ENCODE results near the gene ATP6V1G1. TPM values are rescaled to one million over a fixed set of nuclear protein-coding genes. Genes with fewer than 3 reads are reported as not detected.
"Not testable (repeated sequence)": the region's sequence is repeated elsewhere in the genome, so short reads cannot be mapped to it uniquely, and the experiment has no call there.

Gene ATP6V1G1
- polyA plus RNA-seq, 1 donor from 2014 or later: 361 TPM

DNA sequence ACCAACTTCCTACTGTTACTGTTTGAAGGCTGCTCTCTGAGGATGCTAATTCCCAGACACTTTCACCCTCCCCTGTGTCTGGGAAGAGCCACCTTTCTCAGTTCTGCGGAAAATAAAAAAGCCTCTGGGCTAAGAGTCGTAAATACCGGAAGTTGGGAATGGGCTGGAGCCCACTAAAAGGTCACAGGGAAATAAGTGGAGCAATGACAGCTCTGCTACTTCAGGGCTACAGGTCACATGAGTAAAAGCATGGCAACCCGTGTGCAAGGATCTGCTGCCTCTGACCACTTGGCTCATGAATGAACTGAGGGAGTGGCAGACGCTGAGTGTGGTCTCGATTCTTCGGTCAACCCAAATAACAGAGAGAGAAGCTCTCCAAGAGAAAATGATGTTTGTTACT, 25.8 kb upstream of the ATP6V1G1 start:
- Mint-ChIP-seq H3K36me3 (peaks cover 4% of the 10 kb centered on the region), H3K4me3 (no peak overlapping the region), H3K4me1 (peaks cover 16 to 25% (median 21%) of the 10 kb centered on the region in 3 donors), H3K27me3 (no peaks in the 10 kb centered on the region), H3K9me3 (no peaks in the 10 kb centered on the region), H3K27ac (peak overlapping the region in 1 of 3 donors; percentile 65)

GRCh38 chr9:114565204-114565603, 22.4 kb upstream of the ATP6V1G1 start:
- Mint-ChIP-seq H3K27me3 (no peaks in the 10 kb centered on the region), H3K9me3 (no peaks in the 10 kb centered on the region), H3K4me3 (peak overlapping the region in 2 of 4 donors; percentile 3 to 21), H3K27ac (no peak overlapping the region), H3K36me3 (peaks cover 5% of the 10 kb centered on the region), H3K4me1 (peaks cover 14 to 19% (median 17%) of the 10 kb centered on the region in 3 donors)

GRCh38 chr9:114570742-114571141, 16.8 kb upstream of the ATP6V1G1 start:
- H3K36me3 Mint-ChIP-seq: peaks cover 5% of the 10 kb centered on the region
- H3K9me3 Mint-ChIP-seq: no peaks in the 10 kb centered on the region
- H3K4me3 Mint-ChIP-seq: no peak overlapping the region
- H3K4me1 Mint-ChIP-seq: peaks cover 15 to 22% (median 19%) of the 10 kb centered on the region in 3 donors
- no peak overlapping the region for H3K27ac Mint-ChIP-seq
- no peaks in the 10 kb centered on the region for H3K27me3 Mint-ChIP-seq

GRCh38 chr9:114571391-114571790, 16.2 kb upstream of the ATP6V1G1 start:
- Mint-ChIP-seq H3K4me3 (peak overlapping the region in 1 of 4 donors; percentile 47), H3K4me1 (peaks cover 10 to 20% (median 19%) of the 10 kb centered on the region in 3 donors), H3K27ac (no peak overlapping the region), H3K27me3 (no peaks in the 10 kb centered on the region), H3K36me3 (peaks cover 4% of the 10 kb centered on the region), H3K9me3 (no peaks in the 10 kb centered on the region)

DNA sequence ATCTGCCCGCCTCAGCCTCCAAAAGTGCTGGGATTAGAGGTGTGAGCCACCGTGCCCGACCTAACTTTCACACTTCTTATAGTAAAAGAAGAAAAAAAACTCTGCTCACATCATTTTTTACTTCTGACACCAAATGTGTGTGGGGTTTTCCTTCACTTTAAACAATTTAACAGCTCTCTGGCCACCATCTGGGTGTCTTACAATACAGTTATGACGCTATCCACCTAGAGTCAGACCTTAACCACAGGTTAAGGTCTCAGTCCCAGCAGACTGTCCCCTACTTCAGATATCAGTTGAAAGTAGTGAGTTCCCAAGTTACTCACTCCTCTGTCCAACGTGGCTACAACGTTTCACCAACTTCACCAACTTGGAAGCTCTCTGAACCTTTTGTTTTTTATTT, 15.4 kb upstream of the ATP6V1G1 start:
- H3K27me3 Mint-ChIP-seq: no peaks in the 10 kb centered on the region
- H3K27ac Mint-ChIP-seq: no peak overlapping the region
- H3K4me1 Mint-ChIP-seq: peaks cover 4 to 14% (median 13%) of the 10 kb centered on the region in 3 donors
- H3K9me3 Mint-ChIP-seq: no peaks in the 10 kb centered on the region
- no peaks in the 10 kb centered on the region for H3K36me3 Mint-ChIP-seq
- H3K4me3 Mint-ChIP-seq: no peak overlapping the region

DNA sequence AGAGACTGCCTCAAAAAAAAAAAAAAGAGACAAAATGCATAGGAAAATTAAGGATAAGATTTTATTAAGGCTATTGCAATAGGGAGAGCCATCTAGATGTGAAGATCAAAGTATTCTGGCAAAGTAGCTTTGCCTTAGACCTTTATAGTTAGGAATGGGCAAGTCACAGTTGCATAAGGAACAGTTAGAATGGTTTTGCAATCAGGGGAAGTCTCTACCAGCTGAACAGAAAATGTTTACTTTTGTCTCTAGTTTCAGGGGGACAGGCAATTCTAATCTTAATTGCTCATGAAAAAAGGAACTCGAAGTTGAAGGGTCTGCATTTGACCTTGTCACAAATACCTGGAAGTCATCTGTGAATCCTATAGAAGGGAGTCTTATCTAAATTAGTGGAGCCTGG, 13.1 kb upstream of the ATP6V1G1 start:
- Mint-ChIP-seq H3K4me1 (peaks cover 3 to 14% (median 13%) of the 10 kb centered on the region in 3 donors), H3K4me3 (peak overlapping the region in 1 of 4 donors; percentile 51)

DNA sequence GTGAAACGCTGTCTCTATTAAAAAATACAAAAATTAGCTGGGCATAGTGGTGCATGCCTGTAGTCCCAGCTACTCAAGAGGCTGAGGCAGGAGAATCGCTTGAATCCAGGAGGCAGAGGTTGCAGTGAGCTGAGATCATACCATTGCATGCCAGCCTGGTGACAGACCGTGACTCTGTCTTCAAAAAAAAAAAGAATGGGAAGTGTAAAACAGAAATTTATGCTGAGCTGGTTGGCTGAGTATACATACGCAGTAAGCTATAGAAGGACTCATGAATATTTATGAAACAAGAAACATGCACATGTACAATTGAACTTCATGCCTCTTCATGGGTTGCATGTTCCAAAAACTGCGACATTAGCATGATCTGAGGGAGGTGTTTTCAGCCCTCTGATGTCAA, 10.8 kb upstream of the ATP6V1G1 start:
- H3K27ac Mint-ChIP-seq, H3K36me3 Mint-ChIP-seq, H3K27me3 Mint-ChIP-seq, H3K4me3 Mint-ChIP-seq, H3K9me3 Mint-ChIP-seq: not testable (repeated sequence)
- H3K4me1 Mint-ChIP-seq: peaks cover 1 to 14% (median 13%) of the 10 kb centered on the region in 3 donors

More for the DNA sequence above, 13.1 kb upstream of the ATP6V1G1 start:
- Mint-ChIP-seq H3K27me3 (no peaks in the 10 kb centered on the region), H3K36me3 (no peaks in the 10 kb centered on the region), H3K27ac (no peak overlapping the region), H3K9me3 (no peaks in the 10 kb centered on the region)

GRCh38 chr9:114578134-114578533, 9.4 kb upstream of the ATP6V1G1 start:
- not testable (repeated sequence) for H3K27me3 Mint-ChIP-seq, H3K36me3 Mint-ChIP-seq, H3K27ac Mint-ChIP-seq, H3K9me3 Mint-ChIP-seq, H3K4me3 Mint-ChIP-seq
- peaks cover 1 to 10% (median 10%) of the 10 kb centered on the region in 3 donors for H3K4me1 Mint-ChIP-seq

GRCh38 chr9:114580609-114581193, 6.9 kb upstream of the ATP6V1G1 start:
- peaks cover 3% of the 10 kb centered on the region for H3K27me3 Mint-ChIP-seq
- H3K27ac Mint-ChIP-seq: no peak overlapping the region
- H3K36me3 Mint-ChIP-seq: no peaks in the 10 kb centered on the region
- H3K9me3 Mint-ChIP-seq: no peaks in the 10 kb centered on the region
- H3K4me1 Mint-ChIP-seq: peaks cover 0 to 4% (median 4%) of the 10 kb centered on the region in 3 donors
- H3K4me3 Mint-ChIP-seq: no peak overlapping the region

DNA sequence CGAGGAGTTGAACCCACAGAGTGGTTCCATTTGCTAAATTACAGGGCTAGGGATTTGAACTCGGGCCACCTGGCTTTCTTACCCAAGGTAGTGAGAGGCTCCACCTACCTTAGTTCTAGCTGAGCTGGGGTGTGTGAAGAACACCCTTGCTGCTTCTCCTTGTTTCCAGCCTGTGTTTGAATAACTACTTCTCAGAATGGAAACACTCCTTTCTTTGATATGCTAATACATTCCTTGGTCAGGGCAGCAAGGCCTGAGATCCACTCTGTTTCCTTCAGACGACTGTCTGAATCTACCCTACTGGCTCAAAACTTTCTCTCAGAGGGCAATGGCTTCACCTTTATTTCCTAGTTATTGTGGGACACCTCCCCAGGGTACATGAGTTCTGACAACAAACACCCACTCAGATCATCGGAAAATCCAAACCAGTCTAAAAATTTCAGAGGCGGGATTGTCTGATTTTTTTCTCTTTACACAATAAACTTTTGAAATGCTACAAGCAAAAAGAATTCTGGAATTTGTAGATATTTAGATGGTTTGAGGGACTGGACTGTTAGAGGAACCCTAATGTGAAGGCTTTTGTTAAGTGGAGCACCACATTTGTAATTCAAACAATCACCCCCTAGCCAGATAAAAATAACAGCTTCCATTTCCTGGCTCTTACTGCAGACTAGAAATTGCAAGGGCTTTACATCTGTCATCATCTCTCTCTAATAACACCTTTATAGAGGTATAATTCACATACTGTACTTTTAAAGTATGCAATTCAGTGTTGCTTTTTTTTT, 4.0 kb upstream of the ATP6V1G1 start:
- peaks cover 4 to 9% (median 6%) of the 10 kb centered on the region in 3 donors for H3K4me1 Mint-ChIP-seq
- no peak overlapping the region for H3K4me3 Mint-ChIP-seq
- H3K27ac Mint-ChIP-seq: peak overlapping the region in 1 of 3 donors; percentile 39
- no peaks in the 10 kb centered on the region for H3K36me3 Mint-ChIP-seq
- peaks cover 3% of the 10 kb centered on the region for H3K27me3 Mint-ChIP-seq
- peaks cover 0 to 1% (median 0%) of the 10 kb centered on the region in 3 donors for H3K9me3 Mint-ChIP-seq

- H3K4me3 Mint-ChIP-seq: peak overlapping the region; percentile 98 to 100 (median 100)
- peaks cover 38 to 41% (median 40%) of the 10 kb centered on the region in 3 donors for H3K4me1 Mint-ChIP-seq
- peak overlapping the region; percentile 94 to 100 (median 99) for H3K27ac Mint-ChIP-seq
- H3K9me3 Mint-ChIP-seq: peaks cover 0 to 1% (median 0%) of the 10 kb centered on the region in 3 donors
- H3K27me3 Mint-ChIP-seq: peaks cover 3% of the 10 kb centered on the region
- peaks cover 2% of the 10 kb centered on the region for H3K36me3 Mint-ChIP-seq
These were observed 641 bp downstream of the ATP6V1G1 start for GRCh38 chr9:114588210-114588609.

- peaks cover 2% of the 10 kb centered on the region for H3K36me3 Mint-ChIP-seq
- H3K9me3 Mint-ChIP-seq: peaks cover 0 to 1% (median 0%) of the 10 kb centered on the region in 3 donors
- H3K27me3 Mint-ChIP-seq: peaks cover 3% of the 10 kb centered on the region
- H3K27ac Mint-ChIP-seq: peak overlapping the region; percentile 94 to 100 (median 99)
- H3K4me1 Mint-ChIP-seq: peaks cover 37 to 46% (median 41%) of the 10 kb centered on the region in 3 donors
- peak overlapping the region; percentile 98 to 100 (median 100) for H3K4me3 Mint-ChIP-seq
These were observed 1.3 kb downstream of the ATP6V1G1 start for GRCh38 chr9:114588651-114589526.

GRCh38 chr9:114590328-114590727, 2.8 kb downstream of the ATP6V1G1 start:
- Mint-ChIP-seq H3K4me1 (peaks cover 38 to 48% (median 41%) of the 10 kb centered on the region in 3 donors), H3K27me3 (no peaks in the 10 kb centered on the region), H3K4me3 (peak overlapping the region; percentile 57 to 98 (median 80)), H3K36me3 (peaks cover 4% of the 10 kb centered on the region), H3K27ac (peak overlapping the region in 1 of 3 donors; percentile 43), H3K9me3 (peaks cover 0 to 1% (median 0%) of the 10 kb centered on the region in 3 donors)

- Mint-ChIP-seq H3K36me3 (peaks cover 5% of the 10 kb centered on the region), H3K27me3 (no peaks in the 10 kb centered on the region), H3K9me3 (peaks cover 0 to 1% (median 0%) of the 10 kb centered on the region in 3 donors), H3K4me1 (peaks cover 41 to 50% (median 42%) of the 10 kb centered on the region in 3 donors), H3K27ac (peak overlapping the region; percentile 75 to 96 (median 95)), H3K4me3 (peak overlapping the region; percentile 81 to 92 (median 90))
These were observed 3.8 kb downstream of the ATP6V1G1 start for GRCh38 chr9:114591291-114591787.

All from IgD-negative memory B cell (primary cell).